ENCODE measurements around the gene FNBP1. TPM values are rescaled to one million over a fixed set of nuclear protein-coding genes. Genes with fewer than 3 reads are reported as not detected.

The FNBP1 gene
- total and polyA plus RNA-seq, 7 experiments from 2014 or later = 138 to 207 (median 166) TPM

- Histone ChIP-seq H3K4me1 (ENCODE audit: control insufficient read depth in 2 of 2, insufficient read depth in 2 of 2, low read length in 2 of 2) (peaks cover 73 to 89% of the 10 kb centered on the region in 2 donors), H3K27me3 (ENCODE audit: control insufficient read depth in 2 of 2, insufficient read depth in 2 of 2, low read length in 2 of 2) (no peaks in the 10 kb centered on the region), H3K36me3 (ENCODE audit: control insufficient read depth in 2 of 3, insufficient read depth in 3 of 3, low read length in 3 of 3) (peaks cover 4 to 17% (median 11%) of the 10 kb centered on the region in 3 experiments), H3K9me3 (ENCODE audit: control insufficient read depth in 2 of 3, low read length in 3 of 3) (no peaks in the 10 kb centered on the region), H3K27ac (ENCODE audit: low read depth, low read length) (peak overlapping the region; percentile 87), H3K4me3 (ENCODE audit: low read length) (peak overlapping the region; percentile 40)
- DNase-seq (peak in 7 of 9 donors; percentile 74 to 83 (median 79)), ATAC-seq (peak; percentile 58)
- intact Hi-C loops (cut with micrococcal nuclease) = loop anchor here (5.0 to 10.0 kb wide), 2 partner anchors 239 to 242 kb away; partner anchors contain the start of genes NTMT1 (in 2 of the 2) and C9orf50 (in 1 of the 2)
- ChIA-PET POLR2A (interaction anchor here (0.6 to 14.7 kb wide), 8 partner anchors 20 to 148 kb away, joined by 3 to 202 read pairs (median 6); partner anchors contain the start of genes C9orf78, TOR1A and USP20), CTCF (interaction anchor here (0.6 to 2.0 kb wide), 4 partner anchors 13 to 1795 kb away, joined by 3 to 8 read pairs (median 4); no protein-coding TSS in a partner anchor)
- Mint-ChIP-seq H3K27ac (peak overlapping the region; percentile 87 to 97 (median 92)), H3K4me1 (peaks cover 55 to 93% (median 81%) of the 10 kb centered on the region in 7 donors), H3K27me3 (no peaks in the 10 kb centered on the region), H3K4me3 (peak overlapping the region; percentile 61 to 86 (median 74)), H3K36me3 (peaks cover 14 to 49% (median 33%) of the 10 kb centered on the region in 5 donors), H3K9me3 (peaks cover 0 to 1% (median 0%) of the 10 kb centered on the region in 11 donors)
Measured at GRCh38 chr9:129866394-129867135, 176.4 kb downstream of the FNBP1 start.

- peak overlapping the region; percentile 40 for H3K4me3 ChIP-seq (ENCODE audit: low read length)
- POLR2A ChIA-PET = interaction anchor here (0.9 to 14.7 kb wide), 6 partner anchors 20 to 32 kb away, joined by 3 to 202 read pairs (median 6); partner anchors contain the start of genes C9orf78 and USP20
- H3K27me3 Mint-ChIP-seq = no peaks in the 10 kb centered on the region
- H3K4me1 Mint-ChIP-seq = peaks cover 50 to 93% (median 82%) of the 10 kb centered on the region in 7 donors
- H3K36me3 ChIP-seq (ENCODE audit: control insufficient read depth in 2 of 3, insufficient read depth in 3 of 3, low read length in 3 of 3) = peaks cover 5 to 25% (median 19%) of the 10 kb centered on the region in 3 experiments
- H3K27me3 ChIP-seq (ENCODE audit: control insufficient read depth in 2 of 2, insufficient read depth in 2 of 2, low read length in 2 of 2) = no peaks in the 10 kb centered on the region
- peaks cover 15 to 48% (median 28%) of the 10 kb centered on the region in 5 donors for H3K36me3 Mint-ChIP-seq
- intact Hi-C loops (cut with micrococcal nuclease) = loop anchor here (5.0 to 10.0 kb wide), 2 partner anchors 238 to 241 kb away; partner anchors contain the start of genes NTMT1 (in 2 of the 2) and C9orf50 (in 1 of the 2)
- DNase-seq = no peak
- H3K9me3 ChIP-seq (ENCODE audit: control insufficient read depth in 2 of 3, low read length in 3 of 3) = no peaks in the 10 kb centered on the region
- peaks cover 76 to 94% of the 10 kb centered on the region in 2 donors for H3K4me1 ChIP-seq (ENCODE audit: control insufficient read depth in 2 of 2, insufficient read depth in 2 of 2, low read length in 2 of 2)
- CTCF ChIA-PET = interaction anchor here (1.2 to 1.5 kb wide), 2 partner anchors 19 to 174 kb away, joined by 3 to 8 read pairs; no protein-coding TSS in a partner anchor
- no peak for ATAC-seq
- H3K27ac ChIP-seq (ENCODE audit: low read depth, low read length) = peak overlapping the region; percentile 87
- peak overlapping the region; percentile 39 to 86 (median 74) for H3K4me3 Mint-ChIP-seq
- peak overlapping the region; percentile 87 to 97 (median 92) for H3K27ac Mint-ChIP-seq
- H3K9me3 Mint-ChIP-seq = peaks cover 0 to 1% (median 0%) of the 10 kb centered on the region in 11 donors
Measured at GRCh38 chr9:129865668-129866320, 177.2 kb downstream of the FNBP1 start.

- intact Hi-C loops (cut with micrococcal nuclease) = loop anchor here (5.0 to 10.0 kb wide), 2 partner anchors 238 to 240 kb away; partner anchors contain the start of genes NTMT1 (in 2 of the 2) and C9orf50 (in 1 of the 2)
- ChIA-PET CTCF (interaction anchor here (0.7 to 1.5 kb wide), 3 partner anchors 18 to 1391 kb away, joined by 3 to 8 read pairs (median 3); no protein-coding TSS in a partner anchor), POLR2A (interaction anchor here (0.9 to 14.7 kb wide), 3 partner anchors 22 to 31 kb away, joined by 3 to 202 read pairs (median 162); partner anchors contain the start of genes C9orf78 and USP20)
- Mint-ChIP-seq H3K4me1 (peaks cover 45 to 88% (median 80%) of the 10 kb centered on the region in 7 donors), H3K9me3 (peaks cover 0 to 1% (median 0%) of the 10 kb centered on the region in 11 donors), H3K36me3 (peaks cover 15 to 47% (median 27%) of the 10 kb centered on the region in 5 donors), H3K4me3 (peak overlapping the region in 9 of 10 donors; percentile 12 to 86 (median 50)), H3K27ac (peak overlapping the region; percentile 72 to 97 (median 88)), H3K27me3 (no peaks in the 10 kb centered on the region)
- Histone ChIP-seq H3K27ac (ENCODE audit: low read depth, low read length) (peak overlapping the region; percentile 87), H3K4me3 (ENCODE audit: low read length) (no peak overlapping the region), H3K9me3 (ENCODE audit: control insufficient read depth in 2 of 3, low read length in 3 of 3) (no peaks in the 10 kb centered on the region), H3K4me1 (ENCODE audit: control insufficient read depth in 2 of 2, insufficient read depth in 2 of 2, low read length in 2 of 2) (peaks cover 73 to 89% of the 10 kb centered on the region in 2 donors), H3K27me3 (ENCODE audit: control insufficient read depth in 2 of 2, insufficient read depth in 2 of 2, low read length in 2 of 2) (no peaks in the 10 kb centered on the region), H3K36me3 (ENCODE audit: control insufficient read depth in 2 of 3, insufficient read depth in 3 of 3, low read length in 3 of 3) (peaks cover 5 to 28% (median 23%) of the 10 kb centered on the region in 3 experiments)
- DNase-seq (no peak), ATAC-seq (no peak)
Measured at GRCh38 chr9:129864991-129865647, 177.9 kb downstream of the FNBP1 start.

- intact Hi-C loops (cut with micrococcal nuclease) = loop anchor here (1.0 to 10.0 kb wide), 4 partner anchors 9 to 238 kb away; partner anchors contain the start of genes C9orf50 (in 1 of the 2), C9orf78 (in 1 of the 2), NTMT1 (in 1 of the 2) and USP20 (in 1 of the 2)
- CTCF ChIA-PET = interaction anchor here (0.7 to 1.4 kb wide), 3 partner anchors 22 to 26 kb away, joined by 3 to 6 read pairs (median 4); no protein-coding TSS in a partner anchor
- Histone ChIP-seq H3K4me1 (ENCODE audit: control insufficient read depth in 2 of 2, insufficient read depth in 2 of 2, low read length in 2 of 2) (peaks cover 56 to 78% of the 10 kb centered on the region in 2 donors), H3K27ac (ENCODE audit: low read depth, low read length) (peak overlapping the region; percentile 60), H3K9me3 (ENCODE audit: control insufficient read depth in 2 of 3, low read length in 3 of 3) (no peaks in the 10 kb centered on the region), H3K36me3 (ENCODE audit: control insufficient read depth in 2 of 3, insufficient read depth in 3 of 3, low read length in 3 of 3) (peaks cover 10 to 32% (median 31%) of the 10 kb centered on the region in 3 experiments), H3K4me3 (ENCODE audit: low read length) (peak overlapping the region; percentile 30), H3K27me3 (ENCODE audit: control insufficient read depth in 2 of 2, insufficient read depth in 2 of 2, low read length in 2 of 2) (no peaks in the 10 kb centered on the region)
- peak; percentile 64 for ATAC-seq
- peak in 8 of 9 donors; percentile 45 to 72 (median 53) for DNase-seq
- Mint-ChIP-seq H3K27me3 (no peaks in the 10 kb centered on the region), H3K36me3 (peaks cover 15 to 47% (median 30%) of the 10 kb centered on the region in 5 donors), H3K4me3 (peak overlapping the region; percentile 22 to 79 (median 71)), H3K27ac (peak overlapping the region; percentile 84 to 97 (median 93)), H3K4me1 (peaks cover 40 to 72% (median 63%) of the 10 kb centered on the region in 7 donors), H3K9me3 (peaks cover 0 to 1% (median 0%) of the 10 kb centered on the region in 11 donors)
- POLR2A ChIA-PET = interaction anchor here (0.7 to 14.7 kb wide), 7 partner anchors 18 to 386 kb away, joined by 3 to 202 read pairs (median 5); partner anchors contain the start of genes C9orf78 and USP20
Measured at GRCh38 chr9:129863059-129863690, 179.8 kb downstream of the FNBP1 start.

GRCh38 chr9:129861447-129861827, 181.6 kb downstream of the FNBP1 start:
- Mint-ChIP-seq H3K27me3 (no peaks in the 10 kb centered on the region), H3K4me3 (peak overlapping the region in 8 of 10 donors; percentile 29 to 78 (median 41)), H3K9me3 (no peaks in the 10 kb centered on the region), H3K27ac (peak overlapping the region; percentile 69 to 95 (median 87)), H3K4me1 (peaks cover 32 to 65% (median 55%) of the 10 kb centered on the region in 7 donors), H3K36me3 (peaks cover 15 to 50% (median 26%) of the 10 kb centered on the region in 5 donors)
- DNase-seq (no peak), ATAC-seq (no peak)
- H3K36me3 ChIP-seq (ENCODE audit: control insufficient read depth in 2 of 3, insufficient read depth in 3 of 3, low read length in 3 of 3) = peaks cover 15 to 48% (median 44%) of the 10 kb centered on the region in 3 experiments
- intact Hi-C loops (cut with micrococcal nuclease) = loop anchor here in 1 of 2 donors (10.0 kb wide), 1 partner anchor 237 kb away; the partner anchor contains the start of genes C9orf50 and NTMT1
- no peaks in the 10 kb centered on the region for H3K9me3 ChIP-seq (ENCODE audit: control insufficient read depth in 2 of 3, low read length in 3 of 3)
- no peaks in the 10 kb centered on the region for H3K27me3 ChIP-seq (ENCODE audit: control insufficient read depth in 2 of 2, insufficient read depth in 2 of 2, low read length in 2 of 2)
- no peak overlapping the region for H3K4me3 ChIP-seq (ENCODE audit: low read length)
- H3K27ac ChIP-seq (ENCODE audit: low read depth, low read length) = peak overlapping the region; percentile 50
- CTCF ChIA-PET = interaction anchor here (0.5 kb wide), 1 partner anchor 77 kb away, joined by 3 read pairs; no protein-coding TSS in a partner anchor
- H3K4me1 ChIP-seq (ENCODE audit: control insufficient read depth in 2 of 2, insufficient read depth in 2 of 2, low read length in 2 of 2) = peaks cover 39 to 67% of the 10 kb centered on the region in 2 donors
- POLR2A ChIA-PET = interaction anchor here (1.8 to 14.7 kb wide), 3 partner anchors 10 to 28 kb away, joined by 11 to 202 read pairs (median 162); partner anchors contain the start of genes C9orf78 and USP20

Data from naive thymus-derived CD4-positive, alpha-beta T cell (primary cell).